DOHH2 (cell line): ENCODE measurements around the gene SUMO4.

Experiments used
- H3F3A ChIP-seq: fragments of 200-600 bp; sonication (generic), shearing (Covaris generic); 2 replicates; pipeline ENCODE4 v1.6.0; 2016; ENCODE audit warnings: antibody characterized with exemption, mild to moderate bottlenecking; ENCODE audit not compliant: control insufficient read depth, insufficient read depth
- H3K27ac ChIP-seq: fragments of 200-600 bp; sonication (generic); 2 replicates; pipeline ENCODE4 v1.5.1; 2014; ENCODE audit warnings: low read depth, mild to moderate bottlenecking, low read length, moderate library complexity
- H3K27me3 ChIP-seq: fragments of 200-600 bp; sonication (generic); 2 replicates; pipeline ENCODE4 v1.6.1; 2014; ENCODE audit warnings: mild to moderate bottlenecking, low read length, mixed read lengths; ENCODE audit not compliant: control insufficient read depth
- H3K36me3 ChIP-seq: fragments of 200-600 bp; sonication (generic); 2 replicates; pipeline ENCODE4 v1.6.1; 2014; ENCODE audit warnings: mild to moderate bottlenecking, low read length, moderate library complexity, mixed read lengths; ENCODE audit not compliant: control insufficient read depth
- H3K4me1 ChIP-seq: fragments of 200-600 bp; sonication (generic); 2 replicates; pipeline ENCODE4 v1.6.1; 2014; ENCODE audit warnings: mild to moderate bottlenecking, low read length, mixed read lengths; ENCODE audit not compliant: control insufficient read depth
- H3K4me2 ChIP-seq: fragments of 200-600 bp; sonication (generic); 2 replicates; pipeline ENCODE4 v1.6.0; 2014; ENCODE audit warnings: mild to moderate bottlenecking, low read length, moderate library complexity
- H3K4me3 ChIP-seq: fragments of 200-600 bp; sonication (generic); 2 replicates; pipeline ENCODE4 v1.5.1; 2014; ENCODE audit warnings: mild to moderate bottlenecking, low read length, mixed read lengths
- H3K79me2 ChIP-seq: fragments of 200-600 bp; sonication (generic); 2 replicates; pipeline ENCODE4 v1.6.1; 2014; ENCODE audit warnings: mild to moderate bottlenecking, low read length, mixed read lengths; ENCODE audit not compliant: control insufficient read depth
- H3K9me2 ChIP-seq: fragments of 200-600 bp; sonication (generic); replicated peaks from 2 replicates; pipeline ENCODE4 v1.6.1; 2014; ENCODE audit warnings: mild to moderate bottlenecking, low read length, mixed read lengths; ENCODE audit not compliant: control insufficient read depth
- H3K9me3 ChIP-seq: fragments of 200-600 bp; sonication (generic); 2 replicates; pipeline ENCODE4 v1.6.1; 2014; ENCODE audit warnings: antibody characterized with exemption, low read length, mixed read lengths; ENCODE audit not compliant: control insufficient read depth, insufficient read depth
- H4K20me1 ChIP-seq: fragments of 200-600 bp; sonication (generic); 2 replicates; pipeline ENCODE4 v1.6.0; 2014; ENCODE audit warnings: low read depth, mild to moderate bottlenecking, antibody characterized with exemption, low read length, moderate library complexity; ENCODE audit not compliant: control insufficient read depth, insufficient read depth
- EZH2phosphoT487 ChIP-seq: fragments of 200-600 bp; sonication (generic); IDR thresholded peaks from 2 replicates; pipeline ENCODE4 v1.6.1; 2017; ENCODE audit warnings: borderline replicate concordance, mild to moderate bottlenecking, antibody characterized with exemption, low read length, moderate library complexity, mixed read lengths
- TF ChIP-seq, protein P1 (sequence below): fragments of 200-600 bp; sonication (generic); IDR thresholded peaks from one replicate; pipeline ENCODE4 v1.5.1; 2014; ENCODE audit warnings: antibody characterized with exemption, mild to moderate bottlenecking, low read depth, low read length; ENCODE audit not compliant: poor library complexity, severe bottlenecking

Gene SUMO4

DNA sequence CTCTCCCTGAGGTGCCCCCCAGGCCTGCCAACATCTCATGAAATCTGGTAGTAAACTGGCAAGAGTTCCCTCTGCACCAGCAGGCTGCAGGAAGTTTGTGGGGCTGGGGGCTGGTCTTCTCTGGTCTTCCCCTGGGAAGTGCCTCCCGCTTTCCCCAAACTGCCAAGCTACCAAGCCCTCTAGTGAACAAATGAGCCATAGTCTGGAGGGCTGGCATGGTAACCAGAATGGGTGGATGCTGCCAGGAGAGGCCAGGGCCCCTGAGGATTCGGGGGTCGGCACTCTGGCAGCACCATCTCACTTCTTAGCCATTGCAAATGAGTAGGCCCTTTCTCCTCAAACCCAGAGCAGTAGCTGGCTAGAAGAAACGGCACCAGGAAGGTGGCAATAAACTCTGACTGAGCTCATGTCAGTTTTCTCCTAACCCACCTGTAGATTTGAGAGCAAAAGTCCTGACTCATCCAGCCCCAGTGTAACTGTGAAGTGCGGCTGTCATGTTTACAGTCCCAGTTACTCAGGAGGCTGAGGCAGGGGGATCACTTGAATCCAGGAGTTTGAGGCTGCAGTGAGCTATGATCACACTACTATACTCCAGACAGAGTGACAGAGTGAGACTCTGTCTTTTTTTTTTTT lies 48.9 kb downstream of the SUMO4 start:
- Histone ChIP-seq H3K9me2 (no peaks in the 10 kb centered on the region), H3K4me2 (no peak overlapping the region), H3K9me3 (no peaks in the 10 kb centered on the region), H3K4me3 (no peak overlapping the region), H3K79me2 (no peaks in the 10 kb centered on the region), H3K27ac (no peak overlapping the region), H4K20me1 (no peaks in the 10 kb centered on the region), H3K4me1 (no peaks in the 10 kb centered on the region), H3K36me3 (peaks cover 27% of the 10 kb centered on the region), H3F3A (no peaks in the 10 kb centered on the region; the same call in 1 of the 2 replicates), H3K27me3 (no peaks in the 10 kb centered on the region)
- TF ChIP-seq EZH2phosphoT487: no peak
- TF ChIP-seq, protein P1, sequence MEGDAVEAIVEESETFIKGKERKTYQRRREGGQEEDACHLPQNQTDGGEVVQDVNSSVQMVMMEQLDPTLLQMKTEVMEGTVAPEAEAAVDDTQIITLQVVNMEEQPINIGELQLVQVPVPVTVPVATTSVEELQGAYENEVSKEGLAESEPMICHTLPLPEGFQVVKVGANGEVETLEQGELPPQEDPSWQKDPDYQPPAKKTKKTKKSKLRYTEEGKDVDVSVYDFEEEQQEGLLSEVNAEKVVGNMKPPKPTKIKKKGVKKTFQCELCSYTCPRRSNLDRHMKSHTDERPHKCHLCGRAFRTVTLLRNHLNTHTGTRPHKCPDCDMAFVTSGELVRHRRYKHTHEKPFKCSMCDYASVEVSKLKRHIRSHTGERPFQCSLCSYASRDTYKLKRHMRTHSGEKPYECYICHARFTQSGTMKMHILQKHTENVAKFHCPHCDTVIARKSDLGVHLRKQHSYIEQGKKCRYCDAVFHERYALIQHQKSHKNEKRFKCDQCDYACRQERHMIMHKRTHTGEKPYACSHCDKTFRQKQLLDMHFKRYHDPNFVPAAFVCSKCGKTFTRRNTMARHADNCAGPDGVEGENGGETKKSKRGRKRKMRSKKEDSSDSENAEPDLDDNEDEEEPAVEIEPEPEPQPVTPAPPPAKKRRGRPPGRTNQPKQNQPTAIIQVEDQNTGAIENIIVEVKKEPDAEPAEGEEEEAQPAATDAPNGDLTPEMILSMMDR: no peak

DNA sequence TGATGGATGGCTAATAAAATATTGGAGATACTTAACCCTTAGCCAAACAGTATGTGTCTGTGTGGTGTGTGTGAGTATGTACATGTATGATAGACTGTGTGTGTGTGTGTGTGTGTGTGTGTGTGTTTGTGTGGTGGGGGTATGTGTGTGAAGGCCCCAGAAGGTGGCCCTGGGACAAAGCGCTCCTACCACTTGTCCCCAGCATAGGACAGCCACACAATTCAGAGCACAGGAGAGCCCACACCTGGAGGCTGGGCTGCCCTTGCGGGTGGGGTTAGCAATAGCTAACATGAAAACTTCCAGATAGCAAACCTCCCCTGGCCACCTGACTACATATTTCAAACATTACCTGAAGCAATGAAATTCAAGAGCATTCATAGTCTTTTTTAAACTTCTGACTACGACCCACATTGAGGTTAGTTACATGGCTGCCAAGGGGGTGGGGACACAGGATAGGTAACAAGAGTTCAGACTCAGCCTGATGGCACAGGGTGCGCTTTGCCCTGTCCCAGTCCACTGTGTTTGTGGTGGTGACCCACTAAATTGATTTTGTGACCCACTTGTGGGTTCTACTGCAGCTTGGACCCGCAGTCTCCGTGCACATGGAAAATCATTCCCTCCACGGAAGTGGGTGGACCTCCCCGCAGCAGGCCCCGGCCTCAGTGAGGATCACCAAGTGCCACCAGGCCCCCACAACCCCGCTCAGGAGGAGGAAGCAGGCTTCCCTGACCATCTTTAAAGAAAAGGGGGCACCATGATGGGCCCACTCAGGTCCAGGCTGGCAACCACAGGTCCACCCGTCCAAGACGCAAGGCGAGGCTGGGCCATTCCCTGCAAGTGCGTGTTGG lies 50.0 kb downstream of the SUMO4 start:
- Histone ChIP-seq H3K9me2 (no peaks in the 10 kb centered on the region), H3K79me2 (no peaks in the 10 kb centered on the region), H4K20me1 (no peaks in the 10 kb centered on the region), H3K4me2 (no peak overlapping the region), H3K9me3 (no peaks in the 10 kb centered on the region), H3K27ac (no peak overlapping the region), H3K4me1 (no peaks in the 10 kb centered on the region), H3F3A (no peaks in the 10 kb centered on the region; the same call in 1 of the 2 replicates), H3K4me3 (no peak overlapping the region), H3K27me3 (no peaks in the 10 kb centered on the region), H3K36me3 (peaks cover 33% of the 10 kb centered on the region)
- TF ChIP-seq EZH2phosphoT487: no peak
- TF ChIP-seq, protein P1: no peak
